Astrocyte (in vitro differentiated cells and primary cell): ENCODE data around the gene PASD1. TPM values are rescaled to one million over a fixed set of nuclear protein-coding genes. Genes with fewer than 3 reads are reported as not detected.

ENCODE experiments used
- DNase-seq: peaks from one replicate; pipeline ENCODE4 v3.0.0-alpha.2; 2010; ENCODE audit warnings: low read depth
- FAIRE-seq: peaks from 2 replicates; lab custom pipeline; 2011; peaks lifted over from hg19 to GRCh38; lab: Jason Lieb, UNC
- H2AFZ ChIP-seq: 2 replicates; pipeline ENCODE4 v1.6.0; 2012; ENCODE audit warnings: low read depth, low read length, inconsistent platforms
- H3K27ac ChIP-seq: 2 replicates; pipeline ENCODE4 v1.5.1; 2011; ENCODE audit warnings: low read depth, low read length, inconsistent platforms
- H3K27me3 ChIP-seq: 2 replicates; pipeline ENCODE4 v1.6.0; 2011; ENCODE audit warnings: low read length, inconsistent platforms; ENCODE audit not compliant: insufficient read depth
- H3K36me3 ChIP-seq: 2 replicates; pipeline ENCODE4 v1.5.1; 2011; ENCODE audit warnings: low read length, inconsistent platforms; ENCODE audit not compliant: insufficient read depth
- H3K4me1 ChIP-seq: 2 replicates; pipeline ENCODE4 v1.5.1; 2011; ENCODE audit warnings: low read length, inconsistent platforms; ENCODE audit not compliant: insufficient read depth
- H3K4me2 ChIP-seq: 2 replicates; pipeline ENCODE4 v1.6.0; 2012; ENCODE audit warnings: low read length, inconsistent platforms
- H3K4me3 ChIP-seq: 2 replicates; pipeline ENCODE4 v1.5.1; 2011; ENCODE audit warnings: low read depth, mild to moderate bottlenecking, low read length, inconsistent platforms; ENCODE audit not compliant: insufficient read depth
- H3K79me2 ChIP-seq: 2 replicates; pipeline ENCODE4 v1.6.0; 2012; ENCODE audit warnings: mild to moderate bottlenecking, low read length, inconsistent platforms; ENCODE audit not compliant: insufficient read depth
- H3K9ac ChIP-seq: 2 replicates; pipeline ENCODE4 v1.6.0; 2012; ENCODE audit warnings: mild to moderate bottlenecking, low read length, inconsistent platforms
- H3K9me3 ChIP-seq: 2 replicates; pipeline ENCODE4 v1.5.1; 2012; ENCODE audit warnings: low read depth, mild to moderate bottlenecking, low read length, inconsistent platforms; ENCODE audit not compliant: insufficient read depth
- H4K20me1 ChIP-seq: 2 replicates; pipeline ENCODE4 v1.6.0; 2012; ENCODE audit warnings: low read length, inconsistent platforms; ENCODE audit not compliant: insufficient read depth
- H3K27ac Mint-ChIP-seq: one replicate; pipeline ENCODE4 v1.8.0; 2021; ENCODE audit warnings: mild to moderate bottlenecking, mixed read lengths; ENCODE audit not compliant: unreplicated experiment
- H3K27me3 Mint-ChIP-seq: one replicate; pipeline ENCODE4 v1.8.0; 2021; ENCODE audit warnings: low read depth, mixed read lengths; ENCODE audit not compliant: unreplicated experiment
- H3K36me3 Mint-ChIP-seq: one replicate; pipeline ENCODE4 v1.8.0; 2021; ENCODE audit warnings: low read depth, mixed read lengths; ENCODE audit not compliant: unreplicated experiment
- H3K4me1 Mint-ChIP-seq: one replicate; pipeline ENCODE4 v1.8.0; 2021; ENCODE audit warnings: low read depth, mixed read lengths; ENCODE audit not compliant: unreplicated experiment
- H3K4me3 Mint-ChIP-seq: one replicate; pipeline ENCODE4 v1.8.0; 2021; ENCODE audit warnings: mild to moderate bottlenecking, moderate library complexity, mixed read lengths; ENCODE audit not compliant: unreplicated experiment
- H3K9me3 Mint-ChIP-seq: one replicate; pipeline ENCODE4 v1.8.0; 2021; ENCODE audit warnings: mild to moderate bottlenecking, mixed read lengths; ENCODE audit not compliant: unreplicated experiment
- EZH2 ChIP-seq: IDR thresholded peaks from 2 replicates; pipeline ENCODE4 v1.6.1; 2012; ENCODE audit warnings: mild to moderate bottlenecking, low read length, inconsistent platforms; ENCODE audit not compliant: insufficient read depth
- total RNA-seq: library from RNA; stranded (reverse); gene quantifications from 2 replicates; pipeline ENCODE4 v1.2.1, GENCODE V29; 2021
- TF ChIP-seq, protein P1 (sequence below): IDR thresholded peaks from 2 replicates; pipeline ENCODE4 v1.5.1; 2011; ENCODE audit warnings: low read depth, mild to moderate bottlenecking, inconsistent platforms, low read length, moderate library complexity; ENCODE audit not compliant: insufficient read depth

PASD1 gene
- total RNA-seq, 1 donor from 2014 or later, result not detected

DNA sequence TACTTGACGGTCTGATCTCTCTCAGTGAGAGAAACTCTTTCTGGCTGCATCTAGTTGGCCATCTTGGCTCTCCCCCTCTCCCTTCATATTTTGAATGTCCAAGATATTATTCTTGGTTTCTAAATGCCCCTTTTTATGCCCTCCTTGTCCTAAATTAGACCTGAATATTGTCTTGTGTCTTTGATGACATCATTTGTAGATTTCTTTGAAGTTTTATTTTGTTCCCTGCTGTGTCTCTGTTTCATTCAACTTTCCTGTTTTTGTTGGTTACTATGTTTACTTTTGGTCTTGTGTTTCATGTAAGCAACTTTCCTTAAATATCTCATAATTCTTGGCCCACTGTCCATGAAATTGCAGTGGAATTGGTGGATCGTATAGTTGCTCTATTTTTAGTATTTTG, 46.1 kb upstream of the PASD1 start:
- Mint-ChIP-seq H3K27ac (no peak overlapping the region), H3K9me3 (peaks cover 3% of the 10 kb centered on the region), H3K27me3 (peaks cover 2% of the 10 kb centered on the region), H3K4me3 (no peak overlapping the region), H3K36me3 (no peaks in the 10 kb centered on the region), H3K4me1 (no peaks in the 10 kb centered on the region)
- DNase-seq, result no peak
- no peaks in the 10 kb centered on the region for H3K79me2 ChIP-seq
- no peaks in the 10 kb centered on the region for H4K20me1 ChIP-seq
- TF ChIP-seq EZH2, result no peak
- TF ChIP-seq, protein P1, sequence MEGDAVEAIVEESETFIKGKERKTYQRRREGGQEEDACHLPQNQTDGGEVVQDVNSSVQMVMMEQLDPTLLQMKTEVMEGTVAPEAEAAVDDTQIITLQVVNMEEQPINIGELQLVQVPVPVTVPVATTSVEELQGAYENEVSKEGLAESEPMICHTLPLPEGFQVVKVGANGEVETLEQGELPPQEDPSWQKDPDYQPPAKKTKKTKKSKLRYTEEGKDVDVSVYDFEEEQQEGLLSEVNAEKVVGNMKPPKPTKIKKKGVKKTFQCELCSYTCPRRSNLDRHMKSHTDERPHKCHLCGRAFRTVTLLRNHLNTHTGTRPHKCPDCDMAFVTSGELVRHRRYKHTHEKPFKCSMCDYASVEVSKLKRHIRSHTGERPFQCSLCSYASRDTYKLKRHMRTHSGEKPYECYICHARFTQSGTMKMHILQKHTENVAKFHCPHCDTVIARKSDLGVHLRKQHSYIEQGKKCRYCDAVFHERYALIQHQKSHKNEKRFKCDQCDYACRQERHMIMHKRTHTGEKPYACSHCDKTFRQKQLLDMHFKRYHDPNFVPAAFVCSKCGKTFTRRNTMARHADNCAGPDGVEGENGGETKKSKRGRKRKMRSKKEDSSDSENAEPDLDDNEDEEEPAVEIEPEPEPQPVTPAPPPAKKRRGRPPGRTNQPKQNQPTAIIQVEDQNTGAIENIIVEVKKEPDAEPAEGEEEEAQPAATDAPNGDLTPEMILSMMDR, result no peak
- no peak overlapping the region for H3K27ac ChIP-seq
- H3K36me3 ChIP-seq, result no peaks in the 10 kb centered on the region
- no peak overlapping the region for H3K9ac ChIP-seq
- H3K4me2 ChIP-seq, result no peak overlapping the region
- no peaks in the 10 kb centered on the region for H3K4me1 ChIP-seq
- H3K9me3 ChIP-seq, result no peaks in the 10 kb centered on the region
- FAIRE-seq, result peak; percentile 73
- no peaks in the 10 kb centered on the region for H3K27me3 ChIP-seq
- H2AFZ ChIP-seq, result no peak overlapping the region
- H3K4me3 ChIP-seq, result no peak overlapping the region

DNA sequence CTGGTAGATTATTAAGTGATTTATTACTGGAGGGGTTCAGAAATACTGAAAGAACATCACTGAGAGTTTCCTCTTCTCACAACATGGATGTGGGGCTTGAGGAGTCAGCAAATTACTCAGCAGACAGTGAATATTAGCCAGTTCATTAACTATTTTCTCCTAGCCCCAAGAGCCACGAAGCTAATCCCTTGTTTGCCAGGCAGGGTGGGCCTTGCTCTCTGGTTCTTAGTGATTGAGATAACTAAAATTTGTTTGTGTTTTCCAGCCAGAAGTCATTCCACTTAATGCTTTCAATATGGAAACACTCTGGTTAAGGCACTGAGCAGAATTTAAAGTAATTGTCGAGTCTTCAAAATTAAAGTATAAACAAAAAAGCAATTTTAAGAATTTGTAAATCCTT, 40.1 kb upstream of the PASD1 start:
- FAIRE-seq, result no peak
- no peaks in the 10 kb centered on the region for H3K9me3 Mint-ChIP-seq
- no peak overlapping the region for H3K27ac ChIP-seq
- H3K36me3 Mint-ChIP-seq, result no peaks in the 10 kb centered on the region
- H3K4me1 Mint-ChIP-seq, result no peaks in the 10 kb centered on the region
- no peaks in the 10 kb centered on the region for H3K27me3 ChIP-seq
- no peak for DNase-seq
- TF ChIP-seq EZH2, result no peak
- TF ChIP-seq, protein P1, result no peak
- H3K4me1 ChIP-seq, result no peaks in the 10 kb centered on the region
- no peak overlapping the region for H3K9ac ChIP-seq
- no peaks in the 10 kb centered on the region for H3K36me3 ChIP-seq
- H3K4me3 Mint-ChIP-seq, result no peak overlapping the region
- no peaks in the 10 kb centered on the region for H3K79me2 ChIP-seq
- H3K27me3 Mint-ChIP-seq, result no peaks in the 10 kb centered on the region
- no peaks in the 10 kb centered on the region for H4K20me1 ChIP-seq
- no peaks in the 10 kb centered on the region for H3K9me3 ChIP-seq
- no peak overlapping the region for H3K27ac Mint-ChIP-seq
- no peak overlapping the region for H3K4me2 ChIP-seq
- H2AFZ ChIP-seq, result no peak overlapping the region
- no peak overlapping the region for H3K4me3 ChIP-seq

DNA sequence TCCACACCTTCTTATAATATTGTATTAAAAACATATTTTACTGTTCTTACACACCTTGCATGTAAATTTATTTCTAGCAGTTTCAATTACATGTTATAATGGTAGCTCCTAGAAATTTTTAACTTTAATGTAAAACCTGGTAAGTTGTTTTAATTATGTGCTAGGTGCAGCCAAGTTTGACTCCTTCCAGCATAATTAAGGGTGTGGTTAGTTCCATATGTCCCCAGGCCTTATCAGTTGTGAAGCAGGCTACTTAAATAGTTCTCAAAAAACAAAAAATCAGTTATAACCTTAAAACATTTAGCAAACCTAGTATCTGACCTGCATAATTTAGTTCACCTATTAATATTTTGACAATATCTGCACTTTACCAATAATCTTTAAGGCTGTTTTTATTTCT, 26.9 kb upstream of the PASD1 start:
- H3K9ac ChIP-seq, result no peak overlapping the region
- no peaks in the 10 kb centered on the region for H4K20me1 ChIP-seq
- no peaks in the 10 kb centered on the region for H3K9me3 ChIP-seq
- Mint-ChIP-seq H3K4me3 (no peak overlapping the region), H3K36me3 (no peaks in the 10 kb centered on the region), H3K4me1 (no peaks in the 10 kb centered on the region), H3K27ac (no peak overlapping the region), H3K27me3 (no peaks in the 10 kb centered on the region), H3K9me3 (no peaks in the 10 kb centered on the region)
- H2AFZ ChIP-seq, result no peak overlapping the region
- FAIRE-seq (peak; percentile 63), DNase-seq (no peak)
- no peak overlapping the region for H3K4me2 ChIP-seq
- TF ChIP-seq, protein P1, result no peak
- no peak for TF ChIP-seq EZH2
- no peaks in the 10 kb centered on the region for H3K4me1 ChIP-seq
- no peak overlapping the region for H3K27ac ChIP-seq
- no peaks in the 10 kb centered on the region for H3K27me3 ChIP-seq
- no peaks in the 10 kb centered on the region for H3K79me2 ChIP-seq
- H3K36me3 ChIP-seq, result no peaks in the 10 kb centered on the region
- H3K4me3 ChIP-seq, result no peak overlapping the region
